ENCODE data around the gene NOTCH2. TPM values are rescaled to one million over a fixed set of nuclear protein-coding genes. Genes with fewer than 3 reads are reported as not detected.

The NOTCH2 gene
- polyA plus RNA-seq, 1 donor (not counting 4 experiments of a cell fraction or from before 2014, with no cell fraction given), result 22.5 TPM

GRCh38 chr1:119888476-119888875 is 181.0 kb downstream of the NOTCH2 start:
- no peaks in the 10 kb centered on the region for H3K4me1 ChIP-seq (ENCODE audit: control insufficient read depth, extremely low read depth, insufficient read depth, low read length)
- FAIRE-seq (no peak), DNase-seq (ENCODE audit: low read depth, low spot score) (no peak)
- no peak overlapping the region for H3K4me3 ChIP-seq (ENCODE audit: control insufficient read depth in 2 of 3, extremely low read depth in 1 of 3, insufficient read depth in 2 of 3, low read depth in 1 of 3, low read length in 3 of 3)
- H3K4me2 ChIP-seq (ENCODE audit: control insufficient read depth, extremely low read depth, insufficient read depth, low read depth, low read length), result no peak overlapping the region
- H2AFZ ChIP-seq (ENCODE audit: control insufficient read depth, low read length), result no peak overlapping the region
- TF ChIP-seq EZH2 (IDR thresholded peaks at IDR 0.05; ENCODE audit: low read length) (no peak), CTCF (optimal IDR thresholded peaks at IDR 0.05 in 1 of 3, IDR thresholded peaks at IDR 0.05 in 1 of 3, conservative IDR thresholded peaks at IDR 0.05 in 1 of 3; ENCODE audit: extremely low read depth in 1 of 3, insufficient read depth in 2 of 3, low read length in 3 of 3) (no peak)
- dilution Hi-C loops (cut with MboI; ENCODE audit: extremely low pct_ligation_motif_present, low sequenced_read_pairs), result no loop called here
- H3K27me3 ChIP-seq (ENCODE audit: control insufficient read depth, extremely low read depth, insufficient read depth, low read length), result peaks cover 7% of the 10 kb centered on the region
- no peaks in the 10 kb centered on the region for H3K9me3 ChIP-seq (ENCODE audit: control insufficient read depth, low read depth, low read length)
- H4K20me1 ChIP-seq (ENCODE audit: control insufficient read depth, extremely low read depth, insufficient read depth, low read length), result no peaks in the 10 kb centered on the region
- no peak overlapping the region for H3K9ac ChIP-seq (ENCODE audit: control insufficient read depth, extremely low read depth, insufficient read depth, low read length)
- no peaks in the 10 kb centered on the region for H3K9me1 ChIP-seq (ENCODE audit: control insufficient read depth, extremely low read depth, insufficient read depth, low read length)
- H3K79me2 ChIP-seq (ENCODE audit: control insufficient read depth, insufficient read depth, low read length), result no peaks in the 10 kb centered on the region
- H3K27ac ChIP-seq (ENCODE audit: control insufficient read depth, insufficient read depth, low read length), result no peak overlapping the region
- no peaks in the 10 kb centered on the region for H3K36me3 ChIP-seq (ENCODE audit: control insufficient read depth in 2 of 2, extremely low read depth in 1 of 2, insufficient read depth in 2 of 2, low read length in 2 of 2)

- dilution Hi-C loops (cut with MboI; ENCODE audit: extremely low pct_ligation_motif_present, low sequenced_read_pairs), result no loop called here
- Histone ChIP-seq H2AFZ (ENCODE audit: control insufficient read depth, low read length) (no peak overlapping the region), H3K9me3 (ENCODE audit: control insufficient read depth, low read depth, low read length) (no peaks in the 10 kb centered on the region), H3K27me3 (ENCODE audit: control insufficient read depth, extremely low read depth, insufficient read depth, low read length) (peaks cover 7% of the 10 kb centered on the region), H3K36me3 (ENCODE audit: control insufficient read depth in 2 of 2, extremely low read depth in 1 of 2, insufficient read depth in 2 of 2, low read length in 2 of 2) (no peaks in the 10 kb centered on the region), H3K79me2 (ENCODE audit: control insufficient read depth, insufficient read depth, low read length) (no peaks in the 10 kb centered on the region), H3K9me1 (ENCODE audit: control insufficient read depth, extremely low read depth, insufficient read depth, low read length) (no peaks in the 10 kb centered on the region), H3K4me1 (ENCODE audit: control insufficient read depth, extremely low read depth, insufficient read depth, low read length) (no peaks in the 10 kb centered on the region), H3K27ac (ENCODE audit: control insufficient read depth, insufficient read depth, low read length) (no peak overlapping the region), H3K9ac (ENCODE audit: control insufficient read depth, extremely low read depth, insufficient read depth, low read length) (no peak overlapping the region), H3K4me3 (ENCODE audit: control insufficient read depth in 2 of 3, extremely low read depth in 1 of 3, insufficient read depth in 2 of 3, low read depth in 1 of 3, low read length in 3 of 3) (no peak overlapping the region), H4K20me1 (ENCODE audit: control insufficient read depth, extremely low read depth, insufficient read depth, low read length) (no peaks in the 10 kb centered on the region), H3K4me2 (ENCODE audit: control insufficient read depth, extremely low read depth, insufficient read depth, low read depth, low read length) (no peak overlapping the region)
- TF ChIP-seq CTCF (optimal IDR thresholded peaks at IDR 0.05 in 1 of 3, IDR thresholded peaks at IDR 0.05 in 1 of 3, conservative IDR thresholded peaks at IDR 0.05 in 1 of 3; ENCODE audit: extremely low read depth in 1 of 3, insufficient read depth in 2 of 3, low read length in 3 of 3), result no peak
- TF ChIP-seq EZH2 (IDR thresholded peaks at IDR 0.05; ENCODE audit: low read length), result no peak
- no peak for FAIRE-seq
- DNase-seq (ENCODE audit: low read depth, low spot score), result no peak
Observed at GRCh38 chr1:119887427-119887826, 182.0 kb downstream of the NOTCH2 start.
